Activated CD4-positive, alpha-beta memory T cell treated with anti-CD3 and anti-CD28 coated beads for 36 hours (primary cell): Measurements from ENCODE around the gene HSPA14. TPM values are rescaled to one million over a fixed set of nuclear protein-coding genes. Genes with fewer than 3 reads are reported as not detected.

Experiments used
- CTCF ChIA-PET: fragments of 350-600 bp; sonication (Branson Sonifier 250); formaldehyde crosslinking; loops from one replicate; lab custom pipeline; 2021; ENCODE audit warnings: antibody characterized with exemption, inconsistent platforms; lab: Charles Lee
- POLR2A ChIA-PET: fragments of 350-600 bp; sonication (Branson Sonifier 250); formaldehyde crosslinking; loops from one replicate; lab custom pipeline; 2021; ENCODE audit warnings: antibody characterized with exemption; lab: Charles Lee
- DNase-seq: peaks from one replicate; pipeline ENCODE4 v3.0.0-alpha.2; 2020
- H3K27ac Mint-ChIP-seq: one replicate; pipeline ENCODE4 v1.8.0; 2021; ENCODE audit warnings: mixed read lengths
- H3K27me3 Mint-ChIP-seq: one replicate; pipeline ENCODE4 v1.8.0; 2021; ENCODE audit warnings: mixed read lengths
- H3K36me3 Mint-ChIP-seq: one replicate; pipeline ENCODE4 v1.8.0; 2021; ENCODE audit warnings: mixed read lengths
- H3K4me1 Mint-ChIP-seq: one replicate; pipeline ENCODE4 v1.8.0; 2021; ENCODE audit warnings: low read depth, mixed read lengths
- H3K4me3 Mint-ChIP-seq: one replicate; pipeline ENCODE4 v1.8.0; 2021; ENCODE audit warnings: mild to moderate bottlenecking, mixed read lengths
- H3K9me3 Mint-ChIP-seq: one replicate; pipeline ENCODE4 v1.8.0; 2021; ENCODE audit warnings: mixed read lengths
- intact Hi-C: fragments of 100-400 bp; cut with micrococcal nuclease; formaldehyde crosslinking; loops from one replicate; pipeline ENCODE4 v1.15.1; 2023
- total RNA-seq, 2 experiments: library from RNA; stranded (reverse); gene quantifications; one replicate each; pipeline ENCODE4 v1.2.3, GENCODE V29; 2021

HSPA14 gene
- total RNA-seq, 2 experiments from 2014 or later = 31.1 to 31.2 TPM

GRCh38 chr10:14820010-14820774, 17.9 kb upstream of the HSPA14 start:
- Mint-ChIP-seq H3K27ac (no peak overlapping the region), H3K4me1 (peaks cover 2% of the 10 kb centered on the region), H3K9me3 (no peaks in the 10 kb centered on the region), H3K27me3 (no peaks in the 10 kb centered on the region), H3K36me3 (no peaks in the 10 kb centered on the region), H3K4me3 (no peak overlapping the region)
- no peak for DNase-seq
- CTCF ChIA-PET = interaction anchor here (1.0 to 1.1 kb wide), 2 partner anchors 265 to 277 kb away, joined by 3 read pairs; no protein-coding TSS in a partner anchor
- POLR2A ChIA-PET = no interaction called here
- intact Hi-C loops = loop anchor here (5.0 kb wide), 4 partner anchors 213 to 623 kb away; no protein-coding TSS in a partner anchor

- Mint-ChIP-seq H3K4me1 (peaks cover 2% of the 10 kb centered on the region), H3K4me3 (no peak overlapping the region), H3K36me3 (no peaks in the 10 kb centered on the region), H3K27ac (no peak overlapping the region), H3K27me3 (peaks cover 1% of the 10 kb centered on the region), H3K9me3 (no peaks in the 10 kb centered on the region)
- no peak for DNase-seq
- intact Hi-C loops = loop anchor here (5.0 kb wide), 4 partner anchors 213 to 623 kb away; no protein-coding TSS in a partner anchor
- CTCF ChIA-PET = no interaction called here
- POLR2A ChIA-PET = no interaction called here
Observed at GRCh38 chr10:14820775-14821154, 17.3 kb upstream of the HSPA14 start.

- intact Hi-C loops = loop anchor here (5.0 kb wide), 4 partner anchors 215 to 625 kb away; no protein-coding TSS in a partner anchor
- no peak overlapping the region for H3K27ac Mint-ChIP-seq
- peaks cover 1% of the 10 kb centered on the region for H3K27me3 Mint-ChIP-seq
- H3K4me1 Mint-ChIP-seq = peaks cover 2% of the 10 kb centered on the region
- POLR2A ChIA-PET = interaction anchor here (0.8 kb wide), 1 partner anchor 14 kb away, joined by 3 read pairs; no protein-coding TSS in a partner anchor
- H3K4me3 Mint-ChIP-seq = no peak overlapping the region
- CTCF ChIA-PET = interaction anchor here (0.6 to 3.3 kb wide), 19 partner anchors 16 to 623 kb away, joined by 3 to 23 read pairs (median 4); partner anchors contain the start of genes CDNF, HSPA14 and MSANTD7
- H3K9me3 Mint-ChIP-seq = no peaks in the 10 kb centered on the region
- no peaks in the 10 kb centered on the region for H3K36me3 Mint-ChIP-seq
- DNase-seq = no peak
Observed at GRCh38 chr10:14821635-14822375, 16.3 kb upstream of the HSPA14 start.

GRCh38 chr10:14822879-14823755, 15.0 kb upstream of the HSPA14 start:
- H3K27me3 Mint-ChIP-seq = peaks cover 1% of the 10 kb centered on the region
- no peak overlapping the region for H3K27ac Mint-ChIP-seq
- POLR2A ChIA-PET = interaction anchor here (0.8 kb wide), 1 partner anchor 13 kb away, joined by 3 read pairs; no protein-coding TSS in a partner anchor
- CTCF ChIA-PET = interaction anchor here (0.7 to 3.3 kb wide), 35 partner anchors 10 to 627 kb away, joined by 3 to 23 read pairs (median 4); partner anchors contain the start of genes CDNF, HSPA14 and MSANTD7
- H3K9me3 Mint-ChIP-seq = no peaks in the 10 kb centered on the region
- H3K4me1 Mint-ChIP-seq = peaks cover 2% of the 10 kb centered on the region
- intact Hi-C loops = loop anchor here (1.0 to 5.0 kb wide), 6 partner anchors 216 to 626 kb away; no protein-coding TSS in a partner anchor
- no peak overlapping the region for H3K4me3 Mint-ChIP-seq
- H3K36me3 Mint-ChIP-seq = no peaks in the 10 kb centered on the region
- DNase-seq = peak; percentile 56

- Mint-ChIP-seq H3K9me3 (no peaks in the 10 kb centered on the region), H3K4me1 (peaks cover 2% of the 10 kb centered on the region), H3K4me3 (no peak overlapping the region), H3K27ac (no peak overlapping the region), H3K36me3 (no peaks in the 10 kb centered on the region), H3K27me3 (peaks cover 1% of the 10 kb centered on the region)
- no peak for DNase-seq
- intact Hi-C loops = loop anchor here (1.0 to 5.0 kb wide), 6 partner anchors 217 to 627 kb away; no protein-coding TSS in a partner anchor
- CTCF ChIA-PET = interaction anchor here (0.9 to 3.3 kb wide), 19 partner anchors 11 to 627 kb away, joined by 3 to 23 read pairs (median 6); partner anchors contain the start of genes CDNF, HSPA14 and MSANTD7
- POLR2A ChIA-PET = no interaction called here
Observed at GRCh38 chr10:14823966-14824365, 14.1 kb upstream of the HSPA14 start.

GRCh38 chr10:14826076-14826829, 11.9 kb upstream of the HSPA14 start:
- intact Hi-C loops = no loop called here
- Mint-ChIP-seq H3K36me3 (no peaks in the 10 kb centered on the region), H3K4me1 (no peaks in the 10 kb centered on the region), H3K4me3 (no peak overlapping the region), H3K9me3 (no peaks in the 10 kb centered on the region), H3K27me3 (peaks cover 1% of the 10 kb centered on the region), H3K27ac (no peak overlapping the region)
- ChIA-PET POLR2A (no interaction called here), CTCF (interaction anchor here (0.8 to 1.5 kb wide), 2 partner anchors 11 to 328 kb away, joined by 3 to 4 read pairs; partner anchors contain the start of genes CDNF, HSPA14 and MSANTD7)
- DNase-seq = no peak

GRCh38 chr10:14833106-14833505, 5.0 kb upstream of the HSPA14 start:
- H3K9me3 Mint-ChIP-seq = no peaks in the 10 kb centered on the region
- no peak for DNase-seq
- H3K27ac Mint-ChIP-seq = no peak overlapping the region
- ChIA-PET POLR2A (no interaction called here), CTCF (no interaction called here)
- H3K4me3 Mint-ChIP-seq = no peak overlapping the region
- H3K36me3 Mint-ChIP-seq = no peaks in the 10 kb centered on the region
- no peaks in the 10 kb centered on the region for H3K27me3 Mint-ChIP-seq
- intact Hi-C loops = no loop called here
- peaks cover 8% of the 10 kb centered on the region for H3K4me1 Mint-ChIP-seq

- DNase-seq = no peak
- Mint-ChIP-seq H3K9me3 (no peaks in the 10 kb centered on the region), H3K27ac (no peak overlapping the region), H3K27me3 (no peaks in the 10 kb centered on the region), H3K36me3 (peaks cover 11% of the 10 kb centered on the region), H3K4me3 (no peak overlapping the region), H3K4me1 (peaks cover 21% of the 10 kb centered on the region)
- intact Hi-C loops = loop anchor here (5.0 kb wide), 1 partner anchor 339 kb away; no protein-coding TSS in a partner anchor
- ChIA-PET POLR2A (interaction anchor here (0.8 to 3.7 kb wide), 3 partner anchors 14 to 231 kb away, joined by 3 to 29 read pairs (median 21); partner anchors contain the start of gene SUV39H2), CTCF (interaction anchor here (0.7 to 2.3 kb wide), 5 partner anchors 9 to 639 kb away, joined by 3 to 13 read pairs (median 4); no protein-coding TSS in a partner anchor)
Observed at GRCh38 chr10:14836208-14836607, 1.9 kb upstream of the HSPA14 start.

GRCh38 chr10:14837003-14837756, 926 bp upstream of the HSPA14 start:
- H3K9me3 Mint-ChIP-seq = no peaks in the 10 kb centered on the region
- H3K4me3 Mint-ChIP-seq = peak overlapping the region; percentile 93
- no peaks in the 10 kb centered on the region for H3K27me3 Mint-ChIP-seq
- CTCF ChIA-PET = interaction anchor here (0.6 to 2.3 kb wide), 18 partner anchors 10 to 338 kb away, joined by 3 to 19 read pairs (median 5); partner anchors contain the start of gene SUV39H2
- peaks cover 21% of the 10 kb centered on the region for H3K4me1 Mint-ChIP-seq
- H3K27ac Mint-ChIP-seq = peak overlapping the region; percentile 94
- POLR2A ChIA-PET = interaction anchor here (0.6 to 3.7 kb wide), 15 partner anchors 42 to 652 kb away, joined by 3 to 29 read pairs (median 4); partner anchors contain the start of gene SUV39H2
- intact Hi-C loops = loop anchor here (5.0 kb wide), 1 partner anchor 340 kb away; no protein-coding TSS in a partner anchor
- H3K36me3 Mint-ChIP-seq = peaks cover 20% of the 10 kb centered on the region
- DNase-seq = no peak
